Measurements from ENCODE around the gene HDDC3.

GRCh38 chr15:90954712-90955623 lies 22.6 kb upstream of the HDDC3 start, which contains the start of gene RCCD1:
- TF ChIP-seq POLR2A (IDR thresholded peaks at IDR 0.05; ENCODE audit: low read depth) = peak; percentile 65
- TF ChIP-seq, protein P1, sequence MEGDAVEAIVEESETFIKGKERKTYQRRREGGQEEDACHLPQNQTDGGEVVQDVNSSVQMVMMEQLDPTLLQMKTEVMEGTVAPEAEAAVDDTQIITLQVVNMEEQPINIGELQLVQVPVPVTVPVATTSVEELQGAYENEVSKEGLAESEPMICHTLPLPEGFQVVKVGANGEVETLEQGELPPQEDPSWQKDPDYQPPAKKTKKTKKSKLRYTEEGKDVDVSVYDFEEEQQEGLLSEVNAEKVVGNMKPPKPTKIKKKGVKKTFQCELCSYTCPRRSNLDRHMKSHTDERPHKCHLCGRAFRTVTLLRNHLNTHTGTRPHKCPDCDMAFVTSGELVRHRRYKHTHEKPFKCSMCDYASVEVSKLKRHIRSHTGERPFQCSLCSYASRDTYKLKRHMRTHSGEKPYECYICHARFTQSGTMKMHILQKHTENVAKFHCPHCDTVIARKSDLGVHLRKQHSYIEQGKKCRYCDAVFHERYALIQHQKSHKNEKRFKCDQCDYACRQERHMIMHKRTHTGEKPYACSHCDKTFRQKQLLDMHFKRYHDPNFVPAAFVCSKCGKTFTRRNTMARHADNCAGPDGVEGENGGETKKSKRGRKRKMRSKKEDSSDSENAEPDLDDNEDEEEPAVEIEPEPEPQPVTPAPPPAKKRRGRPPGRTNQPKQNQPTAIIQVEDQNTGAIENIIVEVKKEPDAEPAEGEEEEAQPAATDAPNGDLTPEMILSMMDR (IDR thresholded peaks at IDR 0.05) = no peak
- peak; percentile 87 to 93 for TF ChIP-seq POLR2AphosphoS5 (IDR thresholded peaks at IDR 0.05)
- TF ChIP-seq EP300 (IDR thresholded peaks at IDR 0.05) = peak; percentile 12

Data from esophagus muscularis mucosa (tissue), 4 donors.